HFFc6 (cell line): ENCODE results near the gene EPC2. TPM values are rescaled to one million over a fixed set of nuclear protein-coding genes. Genes with fewer than 3 reads are reported as not detected.

Experiments
- DNase-seq: peaks from one replicate; pipeline ENCODE4 v3.0.0-alpha.2; 2018
- H3K27ac Mint-ChIP-seq: 2 replicates; pipeline ENCODE4 v1.8.0; 2020; ENCODE audit warnings: mild to moderate bottlenecking, mixed read lengths
- H3K27me3 Mint-ChIP-seq: 2 replicates; pipeline ENCODE4 v1.8.0; 2021; ENCODE audit warnings: mild to moderate bottlenecking, moderate library complexity, mixed read lengths; ENCODE audit not compliant: insufficient read depth
- H3K36me3 Mint-ChIP-seq: 2 replicates; pipeline ENCODE4 v1.8.0; 2021; ENCODE audit warnings: low read depth, mixed read lengths
- H3K4me1 Mint-ChIP-seq: 2 replicates; pipeline ENCODE4 v1.8.0; 2020; ENCODE audit warnings: low read depth, mixed read lengths
- H3K4me3 Mint-ChIP-seq: 2 replicates; pipeline ENCODE4 v1.8.0; 2020; ENCODE audit warnings: mild to moderate bottlenecking, moderate library complexity, mixed read lengths
- H3K9me3 Mint-ChIP-seq: 2 replicates; pipeline ENCODE4 v1.8.0; 2020; ENCODE audit warnings: mild to moderate bottlenecking, mixed read lengths
- total RNA-seq, 6 experiments: library from RNA; stranded (reverse); fragmentation: NEBNext Ultra II Directional; extraction: Animal tissue kit (Norgen Biotek cat#: 25700); gene quantifications; 2 replicates in 1 of 6; 3 replicates in 5 of 6; pipeline ENCODE4 v1.2.3, GENCODE V29; 2021
- TF ChIP-seq, protein P1 (sequence below): fragments of 200-600 bp; sonication (generic); IDR thresholded peaks from 2 replicates; pipeline ENCODE4 v1.5.0; 2021; ENCODE audit warnings: antibody characterized with exemption, mild to moderate bottlenecking

The EPC2 gene
- total RNA-seq, 6 experiments from 2014 or later, result 16.6 to 21.3 (median 19.2) TPM

DNA sequence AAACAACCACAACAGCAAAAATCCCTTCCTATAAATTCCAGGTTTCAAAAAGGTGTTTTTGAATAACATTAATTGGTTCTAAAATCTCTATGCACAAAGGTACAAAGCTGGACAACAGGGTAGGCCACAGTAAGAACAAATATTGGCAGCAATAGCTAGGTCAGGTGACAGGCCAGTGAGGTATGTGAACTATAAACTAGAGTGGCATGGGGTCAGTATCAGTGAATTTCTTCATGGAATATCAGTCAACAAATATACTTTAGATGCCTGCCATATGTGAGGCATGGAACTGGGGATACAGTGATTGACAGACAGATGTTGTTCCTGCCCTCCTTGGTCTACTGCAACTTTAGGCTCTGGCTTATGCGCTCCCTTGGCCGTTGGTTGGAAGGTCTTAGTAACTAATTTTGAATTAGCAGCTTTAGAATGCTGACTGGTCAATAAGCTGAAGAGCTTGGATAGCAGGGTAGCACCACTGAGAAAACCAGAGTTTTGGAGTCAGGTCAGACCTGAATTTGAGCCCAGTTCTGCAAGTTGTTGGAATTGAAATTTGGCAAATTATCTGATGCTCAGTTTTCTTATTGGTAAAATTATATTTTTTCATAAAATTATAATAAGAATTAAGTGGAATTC is 2.3 kb upstream of the EPC2 start:
- H3K4me1 Mint-ChIP-seq, result peaks cover 20% of the 10 kb centered on the region
- no peaks in the 10 kb centered on the region for H3K9me3 Mint-ChIP-seq
- TF ChIP-seq, protein P1, sequence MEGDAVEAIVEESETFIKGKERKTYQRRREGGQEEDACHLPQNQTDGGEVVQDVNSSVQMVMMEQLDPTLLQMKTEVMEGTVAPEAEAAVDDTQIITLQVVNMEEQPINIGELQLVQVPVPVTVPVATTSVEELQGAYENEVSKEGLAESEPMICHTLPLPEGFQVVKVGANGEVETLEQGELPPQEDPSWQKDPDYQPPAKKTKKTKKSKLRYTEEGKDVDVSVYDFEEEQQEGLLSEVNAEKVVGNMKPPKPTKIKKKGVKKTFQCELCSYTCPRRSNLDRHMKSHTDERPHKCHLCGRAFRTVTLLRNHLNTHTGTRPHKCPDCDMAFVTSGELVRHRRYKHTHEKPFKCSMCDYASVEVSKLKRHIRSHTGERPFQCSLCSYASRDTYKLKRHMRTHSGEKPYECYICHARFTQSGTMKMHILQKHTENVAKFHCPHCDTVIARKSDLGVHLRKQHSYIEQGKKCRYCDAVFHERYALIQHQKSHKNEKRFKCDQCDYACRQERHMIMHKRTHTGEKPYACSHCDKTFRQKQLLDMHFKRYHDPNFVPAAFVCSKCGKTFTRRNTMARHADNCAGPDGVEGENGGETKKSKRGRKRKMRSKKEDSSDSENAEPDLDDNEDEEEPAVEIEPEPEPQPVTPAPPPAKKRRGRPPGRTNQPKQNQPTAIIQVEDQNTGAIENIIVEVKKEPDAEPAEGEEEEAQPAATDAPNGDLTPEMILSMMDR, result no peak
- no peaks in the 10 kb centered on the region for H3K36me3 Mint-ChIP-seq
- DNase-seq, result no peak
- no peaks in the 10 kb centered on the region; the same call in 1 of the 2 replicates for H3K27me3 Mint-ChIP-seq
- H3K27ac Mint-ChIP-seq, result no peak overlapping the region
- no peak overlapping the region for H3K4me3 Mint-ChIP-seq

DNA sequence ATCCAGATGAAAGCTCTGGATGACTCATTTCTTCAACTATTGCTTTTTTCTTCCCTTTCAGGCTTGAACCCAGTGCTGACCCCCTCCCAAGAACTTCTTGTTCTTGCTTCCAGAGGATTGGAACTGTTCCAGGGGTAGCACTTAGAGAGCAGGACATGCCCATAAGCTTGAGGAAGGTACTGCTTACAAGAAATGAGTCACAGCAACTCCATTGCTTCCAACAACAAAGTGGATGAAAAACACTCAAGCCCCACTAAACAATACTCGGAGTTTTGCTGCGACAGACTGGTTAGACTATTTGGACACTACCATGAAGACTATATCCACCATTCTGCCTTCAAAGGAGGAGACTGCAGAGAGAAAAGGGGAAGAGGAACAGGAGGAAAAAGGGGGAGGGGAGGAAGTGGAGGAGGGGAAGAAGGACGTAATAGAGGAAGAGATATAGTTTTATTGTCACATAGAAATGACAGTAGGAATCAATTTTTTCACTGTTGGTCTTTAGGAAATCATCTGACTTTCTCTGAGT is 1.6 kb upstream of the EPC2 start:
- no peaks in the 10 kb centered on the region for H3K9me3 Mint-ChIP-seq
- no peaks in the 10 kb centered on the region for H3K36me3 Mint-ChIP-seq
- TF ChIP-seq, protein P1, result no peak
- H3K4me1 Mint-ChIP-seq, result peaks cover 20% of the 10 kb centered on the region
- DNase-seq, result no peak
- no peaks in the 10 kb centered on the region; the same call in 1 of the 2 replicates for H3K27me3 Mint-ChIP-seq
- H3K27ac Mint-ChIP-seq, result no peak overlapping the region
- H3K4me3 Mint-ChIP-seq, result peak overlapping the region; percentile 48; the same call in 1 of the 2 replicates

DNA sequence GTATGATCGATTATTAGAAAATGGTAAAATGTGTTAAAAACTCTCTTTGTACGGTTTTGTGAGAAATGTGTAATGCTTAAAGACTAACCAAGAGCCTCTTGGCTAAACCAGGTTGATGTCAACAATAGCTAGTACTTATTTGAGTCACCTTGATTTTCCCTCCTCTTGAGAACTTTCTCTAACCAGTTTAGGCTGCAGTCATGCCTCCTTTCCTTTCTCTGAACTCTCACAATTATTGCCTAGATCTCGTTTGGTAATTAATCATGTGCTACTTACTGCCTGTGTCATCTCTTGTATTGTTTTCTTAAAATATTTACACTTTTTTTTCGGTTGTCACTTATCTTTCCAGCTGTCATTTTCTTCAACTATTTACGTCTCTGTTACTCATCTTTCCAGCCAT is 1.1 kb upstream of the EPC2 start:
- TF ChIP-seq, protein P1, result no peak
- no peaks in the 10 kb centered on the region; the same call in 1 of the 2 replicates for H3K27me3 Mint-ChIP-seq
- H3K27ac Mint-ChIP-seq, result no peak overlapping the region
- no peaks in the 10 kb centered on the region for H3K36me3 Mint-ChIP-seq
- DNase-seq, result no peak
- peaks cover 21% of the 10 kb centered on the region for H3K4me1 Mint-ChIP-seq
- peak overlapping the region; percentile 91 for H3K4me3 Mint-ChIP-seq
- H3K9me3 Mint-ChIP-seq, result no peaks in the 10 kb centered on the region

DNA sequence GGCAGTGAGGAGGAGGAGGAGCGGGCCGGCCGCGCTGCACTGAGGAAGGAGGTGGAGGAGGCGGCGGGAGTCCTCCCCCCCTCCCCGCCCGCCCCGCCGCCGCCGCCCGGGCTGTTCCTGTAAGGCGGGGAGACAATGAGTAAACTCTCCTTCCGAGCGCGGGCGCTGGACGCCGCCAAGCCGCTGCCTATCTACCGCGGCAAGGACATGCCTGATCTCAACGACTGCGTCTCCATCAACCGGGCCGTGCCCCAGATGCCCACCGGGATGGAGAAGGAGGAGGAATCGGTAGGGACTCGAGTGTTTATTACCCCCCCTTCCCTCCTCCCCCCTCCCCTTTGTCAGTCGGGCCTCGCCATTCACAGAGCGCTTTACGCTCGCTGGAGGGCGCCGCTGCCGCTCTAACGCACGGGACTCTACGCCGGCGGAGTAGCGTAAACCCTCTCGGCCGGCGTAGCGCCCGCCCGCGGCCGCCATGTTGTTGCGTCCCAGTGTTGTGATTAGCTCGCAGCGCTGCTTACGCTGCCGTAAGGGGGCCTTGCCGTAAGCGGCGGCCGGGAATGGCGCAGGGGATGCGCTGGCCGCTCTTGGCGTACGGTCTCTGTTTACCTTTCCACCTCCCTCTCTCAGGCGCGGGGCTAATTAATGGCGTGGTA is 460 bp downstream of the EPC2 start:
- H3K36me3 Mint-ChIP-seq, result no peaks in the 10 kb centered on the region

DNA sequence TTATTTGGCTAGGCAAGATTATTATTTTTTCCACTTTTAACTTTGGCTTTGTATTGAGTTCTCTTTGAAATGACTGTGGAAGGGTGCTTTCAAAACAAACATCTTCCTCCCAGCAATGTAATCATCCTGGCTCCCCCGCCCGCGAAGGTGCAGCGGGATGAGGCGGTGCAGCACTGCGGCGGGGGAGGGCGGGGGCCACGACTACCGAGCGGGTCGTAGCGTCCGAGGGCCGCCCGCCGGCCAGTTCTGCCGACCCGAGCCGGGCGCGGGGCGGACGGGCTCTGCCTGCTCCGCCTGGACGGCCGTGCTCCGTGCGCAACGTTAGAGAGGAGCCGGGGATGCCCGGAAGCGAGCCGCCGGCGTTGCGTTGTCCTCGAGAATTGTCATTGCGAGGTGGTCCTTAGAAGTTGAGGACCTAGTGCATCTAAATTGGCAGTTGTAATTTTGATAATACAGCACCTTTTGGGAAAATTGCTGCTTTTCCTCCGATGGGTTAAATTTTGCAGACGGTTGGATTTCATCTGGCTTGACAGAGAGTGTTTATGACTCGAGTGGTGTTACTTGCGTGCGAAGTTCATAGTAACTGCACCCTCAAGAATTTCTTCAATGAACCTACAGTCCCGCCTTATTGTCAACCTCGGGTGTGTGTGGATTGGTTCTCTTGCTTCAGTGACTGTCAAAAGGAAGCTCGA is 1.1 kb downstream of the EPC2 start:
- no peaks in the 10 kb centered on the region for H3K36me3 Mint-ChIP-seq
- H3K4me3 Mint-ChIP-seq, result peak overlapping the region; percentile 96
- no peaks in the 10 kb centered on the region; the same call in 1 of the 2 replicates for H3K27me3 Mint-ChIP-seq
- DNase-seq, result peak; percentile 95
- H3K9me3 Mint-ChIP-seq, result no peaks in the 10 kb centered on the region
- TF ChIP-seq, protein P1, result no peak
- peak overlapping the region; percentile 98 for H3K27ac Mint-ChIP-seq
- peaks cover 36% of the 10 kb centered on the region for H3K4me1 Mint-ChIP-seq

More for the DNA sequence above, 460 bp downstream of the EPC2 start:
- Mint-ChIP-seq H3K27me3 (no peaks in the 10 kb centered on the region; the same call in 1 of the 2 replicates), H3K27ac (peak overlapping the region; percentile 98), H3K9me3 (no peaks in the 10 kb centered on the region), H3K4me1 (peaks cover 31% of the 10 kb centered on the region), H3K4me3 (peak overlapping the region; percentile 96)
- DNase-seq, result peak; percentile 66
- TF ChIP-seq, protein P1, result peak; percentile 71
